Panc1 (cell line): ENCODE data around the gene SLC2A4RG. TPM values are rescaled to one million over a fixed set of nuclear protein-coding genes. Genes with fewer than 3 reads are reported as not detected.

Experiments used
- ATAC-seq: fragments of 200-7000 bp; cut with Tn5 transposase; 2 replicates; pipeline ENCODE4 v1.9.1; 2020; ENCODE audit warnings: mild to moderate bottlenecking, moderate library complexity
- BruUV-seq: library from RNA; stranded (reverse); fragments of 400-500 nt; replicated peaks from 2 replicates; lab custom pipeline; 2021; lab: Mats Ljungman, UMichigan
- CTCF ChIA-PET: fragments of 300-600 bp; sonication (Branson Sonifier 250); formaldehyde crosslinking; loops from one replicate; lab custom pipeline; 2022; ENCODE audit warnings: antibody characterized with exemption; lab: Charles Lee
- POLR2A ChIA-PET: fragments of 300-600 bp; sonication (Branson Sonifier 250); formaldehyde crosslinking; loops from one replicate; lab custom pipeline; 2022; ENCODE audit warnings: antibody characterized with exemption; lab: Charles Lee
- DNase-seq: peaks from one replicate; pipeline ENCODE4 v3.0.0-alpha.2; 2010; ENCODE audit warnings: low read depth, low spot score
- H3K27ac ChIP-seq: 2 replicates; pipeline ENCODE4 v1.5.1; 2011; ENCODE audit warnings: mild to moderate bottlenecking, low read length, inconsistent platforms
- H3K27me3 ChIP-seq: fragments of 200-500 bp; sonication (Bioruptor generic); 2 replicates; pipeline ENCODE4 v1.6.0; 2014; ENCODE audit warnings: low read length, inconsistent platforms; ENCODE audit not compliant: control insufficient read depth, insufficient read depth
- H3K36me3 ChIP-seq: fragments of 200-500 bp; sonication (Bioruptor generic); 2 replicates; pipeline ENCODE4 v1.5.1; 2014; ENCODE audit warnings: inconsistent platforms, mild to moderate bottlenecking, low read length, moderate library complexity; ENCODE audit not compliant: control insufficient read depth, insufficient read depth
- H3K4me1 ChIP-seq: 2 replicates; pipeline ENCODE4 v1.5.1; 2011; ENCODE audit warnings: inconsistent platforms, mild to moderate bottlenecking, low read length, moderate library complexity; ENCODE audit not compliant: control insufficient read depth, insufficient read depth
- H3K4me3 ChIP-seq, 2 experiments: 2 replicates each; pipeline ENCODE4 v1.5.1; 2011 to 2012; ENCODE audit warnings: low read depth in 2 of 2, low read length in 2 of 2, mild to moderate bottlenecking in 2 of 2, inconsistent platforms in 1 of 2, moderate library complexity in 1 of 2
- H3K9me3 ChIP-seq: fragments of 200-500 bp; sonication (Bioruptor generic); 2 replicates; pipeline ENCODE4 v1.5.1; 2014; ENCODE audit warnings: low read depth, mild to moderate bottlenecking, inconsistent platforms, low read length, moderate library complexity; ENCODE audit not compliant: control insufficient read depth, insufficient read depth
- CTCF ChIP-seq: fragments of 450-650 bp; IDR thresholded peaks from 2 replicates; pipeline ENCODE4 v1.5.1; 2017; ENCODE audit warnings: mild to moderate bottlenecking
- POLR2AphosphoS5 ChIP-seq: IDR thresholded peaks from 2 replicates; pipeline ENCODE4 v1.6.1; 2012; ENCODE audit warnings: mild to moderate bottlenecking, low read depth, low read length, moderate library complexity
- REST ChIP-seq, 2 experiments: IDR thresholded peaks; 2 replicates each; pipeline ENCODE4 v1.6.1; 2011 to 2012; ENCODE audit warnings: low read depth in 2 of 2, control low read depth in 1 of 2, low read length in 1 of 2, mild to moderate bottlenecking in 1 of 2, moderate library complexity in 1 of 2; ENCODE audit not compliant: insufficient read depth in 1 of 2
- SIN3A ChIP-seq: IDR thresholded peaks from 2 replicates; pipeline ENCODE4 v1.6.1; 2012; ENCODE audit warnings: low read depth, mild to moderate bottlenecking, low read length, moderate library complexity, borderline replicate concordance; ENCODE audit not compliant: insufficient read depth
- TCF7L2 ChIP-seq: IDR thresholded peaks from 2 replicates; pipeline ENCODE4 v1.6.1; 2011; ENCODE audit warnings: mild to moderate bottlenecking, low read depth, low read length, inconsistent platforms
- in situ Hi-C: cut with HindIII; loops from 2 replicates; pipeline ENCODE4 v1.10.0; 2016; ENCODE audit warnings: low sequenced_read_pairs, low pct_unique_long_range_greater_than_20kb
- intact Hi-C: fragments of 100-400 bp; cut with micrococcal nuclease; formaldehyde crosslinking; loops from one replicate; pipeline ENCODE4 v1.10.0; 2022; ENCODE audit not compliant: unreplicated experiment
- total RNA-seq: library from RNA; stranded (reverse); gene quantifications from one replicate; pipeline ENCODE4 v1.2.1, GENCODE V29; 2021; ENCODE audit not compliant: unreplicated experiment

SLC2A4RG gene
- total RNA-seq, 1 experiment from 2014 or later, result 166 TPM

GRCh38 chr20:63751471-63752271, 12.1 kb downstream of the SLC2A4RG start:
- Histone ChIP-seq H3K9me3 (no peaks in the 10 kb centered on the region), H3K4me1 (0 out of 2 replicates have a peak, but pooled peaks cover 3% of the 10 kb centered on the region), H3K27ac (no peak overlapping the region), H3K36me3 (no peaks in the 10 kb centered on the region), H3K27me3 (no peaks in the 10 kb centered on the region), H3K4me3 (no peak overlapping the region)
- no peak for DNase-seq
- TF ChIP-seq CTCF (no peak), TCF7L2 (no peak), SIN3A (no peak)
- intact Hi-C loops, result no loop called here
- BruUV-seq, result no TSS peak
- in situ Hi-C loops, result no loop called here
- ChIA-PET POLR2A (interaction anchor here (0.6 to 0.7 kb wide), 2 partner anchors 54 to 117 kb away, joined by 4 to 9 read pairs; no protein-coding TSS in a partner anchor), CTCF (interaction anchor here (0.7 kb wide), 1 partner anchor 28 kb away, joined by 7 read pairs; no protein-coding TSS in a partner anchor)
- no peak for ATAC-seq

DNA sequence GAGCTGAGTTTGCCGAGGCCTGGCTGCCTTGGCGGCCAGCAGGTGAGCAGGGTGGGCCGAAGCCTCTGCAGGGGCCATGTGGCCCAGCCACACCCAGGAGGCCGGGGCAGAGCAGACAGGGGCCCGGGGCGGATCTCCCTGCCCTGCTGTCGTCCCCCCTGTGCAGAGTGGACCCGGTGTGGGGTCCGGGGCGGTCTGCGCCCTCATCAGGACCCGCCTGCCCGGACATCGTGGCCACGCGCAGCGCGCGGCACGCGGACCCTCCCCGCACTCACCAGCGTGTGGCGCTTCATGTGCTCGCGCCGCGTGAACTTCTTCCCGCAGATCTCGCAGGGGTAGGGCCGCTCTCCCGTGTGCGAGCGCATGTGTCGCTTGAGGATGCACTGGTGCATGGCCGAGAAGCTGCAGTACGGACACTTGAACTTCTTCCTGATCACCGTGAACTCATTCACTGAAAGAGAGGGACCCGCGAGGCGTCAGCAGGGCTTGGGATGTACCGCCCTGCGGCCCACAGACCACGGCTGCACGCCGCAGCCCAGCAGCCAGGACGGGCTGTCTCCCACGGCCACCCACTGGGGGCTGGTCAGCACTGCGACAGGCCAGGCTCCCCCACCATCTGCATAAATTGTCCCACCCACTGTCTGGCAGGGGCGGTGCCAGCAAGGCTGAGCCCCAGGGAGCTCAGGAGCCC, 13.0 kb downstream of the SLC2A4RG start:
- TF ChIP-seq POLR2AphosphoS5, result no peak
- no peak for TF ChIP-seq SIN3A
- TF ChIP-seq CTCF, result no peak
- no peak for TF ChIP-seq TCF7L2
- no peak for TF ChIP-seq REST (IDR thresholded peaks at IDR 0.05; ENCODE audit: insufficient read depth in 1 of 2, low read depth in 2 of 2, low read length in 1 of 2)
- ATAC-seq, result peak; percentile 32; the same call in 1 of the 2 replicates
- H3K36me3 ChIP-seq, result no peaks in the 10 kb centered on the region
- CTCF ChIA-PET, result interaction anchor here (0.6 kb wide), 1 partner anchor 22 kb away, joined by 3 read pairs; no protein-coding TSS in a partner anchor
- 0 out of 2 replicates have a peak, but pooled peaks cover 2% of the 10 kb centered on the region for H3K4me1 ChIP-seq
- no peak for DNase-seq
- in situ Hi-C loops, result no loop called here
- H3K27ac ChIP-seq, result no peak overlapping the region
- intact Hi-C loops, result no loop called here
- H3K27me3 ChIP-seq, result no peaks in the 10 kb centered on the region
- POLR2A ChIA-PET, result interaction anchor here (0.5 kb wide), 1 partner anchor 23 kb away, joined by 3 read pairs; no protein-coding TSS in a partner anchor
- BruUV-seq, result no TSS peak
- no peaks in the 10 kb centered on the region for H3K9me3 ChIP-seq
- H3K4me3 ChIP-seq, result no peak overlapping the region
